Dermis microvascular lymphatic vessel endothelial cell (primary cell): ENCODE results near the gene GABRD. TPM values are rescaled to one million over a fixed set of nuclear protein-coding genes. Genes with fewer than 3 reads are reported as not detected.
A peak's percentile ranks its signal among the peaks of the same experiment; 100 is the strongest.
"Not testable (repeated sequence)": the region's sequence is repeated elsewhere in the genome, so short reads cannot be mapped to it uniquely, and the experiment has no call there.

Source experiments
- DNase-seq, 2 donors: peaks; one replicate each; pipeline versions ENCODE4 v3.0.0 to v3.0.0-alpha.2; 2010; ENCODE audit warnings: low read depth in 2 of 2
- total RNA-seq: library from RNA; depleted of rRNA; stranded (reverse); fragments of >200 nt; gene quantifications from 2 replicates; pipeline ENCODE4 v1.2.1, GENCODE V29; 2014

The GABRD gene, protein sequence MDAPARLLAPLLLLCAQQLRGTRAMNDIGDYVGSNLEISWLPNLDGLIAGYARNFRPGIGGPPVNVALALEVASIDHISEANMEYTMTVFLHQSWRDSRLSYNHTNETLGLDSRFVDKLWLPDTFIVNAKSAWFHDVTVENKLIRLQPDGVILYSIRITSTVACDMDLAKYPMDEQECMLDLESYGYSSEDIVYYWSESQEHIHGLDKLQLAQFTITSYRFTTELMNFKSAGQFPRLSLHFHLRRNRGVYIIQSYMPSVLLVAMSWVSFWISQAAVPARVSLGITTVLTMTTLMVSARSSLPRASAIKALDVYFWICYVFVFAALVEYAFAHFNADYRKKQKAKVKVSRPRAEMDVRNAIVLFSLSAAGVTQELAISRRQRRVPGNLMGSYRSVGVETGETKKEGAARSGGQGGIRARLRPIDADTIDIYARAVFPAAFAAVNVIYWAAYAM
- total RNA-seq, result 0.51 and 1.0 TPM in 2 replicates

DNA sequence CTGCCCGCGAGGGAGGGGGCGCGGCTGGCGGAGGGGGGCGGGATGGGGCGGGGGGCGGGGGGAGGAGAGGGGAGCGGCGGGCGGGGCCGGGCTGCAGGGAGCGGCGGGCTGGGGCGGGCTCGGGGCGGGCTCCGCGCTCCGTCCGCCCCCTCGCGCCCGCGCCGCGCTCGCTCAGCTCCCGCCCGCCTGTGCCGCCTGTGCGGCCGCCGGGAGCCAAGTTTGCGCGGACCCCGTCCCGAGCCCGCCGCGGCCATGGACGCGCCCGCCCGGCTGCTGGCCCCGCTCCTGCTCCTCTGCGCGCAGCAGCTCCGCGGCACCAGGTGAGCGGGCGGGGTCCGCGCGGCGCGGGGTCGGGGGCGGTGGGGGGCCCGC is at the start of gene GABRD:
Gene GABRD (plus strand): TSS at position 174 of the 372 bp plus-strand sequence. CDS start 79 bp downstream, at position 253.
- peak in 1 of 2 donors; percentile 24 for DNase-seq

DNA sequence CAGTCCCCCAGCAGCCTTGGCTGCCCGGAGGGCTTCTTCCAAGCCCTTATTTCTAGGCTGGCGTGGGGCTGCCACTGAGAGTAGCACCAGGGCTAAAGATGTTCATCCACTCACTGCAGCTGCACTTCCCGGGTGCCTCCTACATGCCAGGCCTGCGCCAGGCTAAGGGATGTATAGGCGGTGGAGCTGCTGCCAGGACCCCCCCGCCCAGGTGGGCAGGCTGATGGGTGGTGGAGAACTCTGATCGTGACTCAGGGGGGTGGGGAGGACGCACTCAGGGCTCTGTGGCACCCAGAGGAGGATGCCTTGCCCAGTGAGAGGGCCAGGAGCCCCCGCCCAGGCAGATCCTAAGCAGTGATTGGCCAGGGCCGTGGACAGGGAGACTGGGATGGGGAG is 49.6 kb upstream of the GABRD start:
- DNase-seq, result no peak

DNA sequence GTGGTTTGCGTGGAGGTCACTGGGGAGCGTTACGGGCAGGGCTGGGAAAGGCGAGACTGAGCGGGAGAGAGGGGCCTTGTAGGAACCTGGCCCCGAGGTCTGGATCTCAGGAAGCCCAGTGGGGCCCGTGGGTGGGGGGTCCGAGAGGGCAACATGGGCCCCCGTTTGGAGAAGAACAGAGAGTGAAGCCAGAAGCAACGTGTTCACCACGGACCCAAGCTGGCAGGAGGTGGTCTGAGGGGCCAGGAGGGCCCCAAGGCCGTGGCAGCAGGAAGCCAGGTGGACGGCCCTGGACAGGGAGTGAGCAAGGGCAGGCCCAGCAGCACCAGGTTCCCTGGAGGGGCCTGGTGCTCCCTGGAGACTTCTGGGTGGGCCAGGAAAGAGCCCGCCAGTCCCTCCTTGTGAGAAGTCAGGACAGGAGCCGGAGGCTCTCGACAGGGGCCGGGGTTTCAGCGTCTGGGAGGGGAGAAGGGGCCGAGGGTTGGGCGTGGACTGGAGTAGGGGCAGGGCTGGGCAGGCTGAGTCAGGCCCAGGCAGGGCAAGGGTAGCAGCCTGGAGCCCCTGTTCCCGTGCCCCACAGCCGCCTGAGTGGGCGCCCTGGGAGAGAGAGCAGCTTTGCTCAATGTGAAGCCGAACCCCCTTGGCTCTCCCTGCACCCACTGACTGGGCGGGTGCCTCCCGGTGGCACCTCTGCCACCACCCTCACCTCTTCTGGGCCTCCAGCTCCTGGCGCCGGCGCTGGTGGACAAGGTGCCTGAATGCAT is 49.0 kb upstream of the GABRD start:
- no peak for DNase-seq

DNA sequence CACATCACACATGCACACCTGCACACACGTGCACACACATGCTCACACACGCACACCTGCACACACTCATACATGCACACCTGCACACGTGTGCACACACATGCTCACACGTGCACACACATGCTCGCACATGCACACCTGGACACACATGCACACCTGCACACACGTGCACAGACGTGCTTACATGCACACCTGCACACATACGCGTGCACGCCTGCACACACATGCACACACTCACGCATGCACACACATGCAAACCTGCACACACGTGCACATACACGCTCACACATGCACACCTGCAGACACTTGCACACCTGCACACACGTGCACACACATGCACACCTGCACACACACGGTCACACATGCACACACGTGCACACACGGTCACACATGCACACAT is 48.1 kb upstream of the GABRD start:
- DNase-seq, result no peak

DNA sequence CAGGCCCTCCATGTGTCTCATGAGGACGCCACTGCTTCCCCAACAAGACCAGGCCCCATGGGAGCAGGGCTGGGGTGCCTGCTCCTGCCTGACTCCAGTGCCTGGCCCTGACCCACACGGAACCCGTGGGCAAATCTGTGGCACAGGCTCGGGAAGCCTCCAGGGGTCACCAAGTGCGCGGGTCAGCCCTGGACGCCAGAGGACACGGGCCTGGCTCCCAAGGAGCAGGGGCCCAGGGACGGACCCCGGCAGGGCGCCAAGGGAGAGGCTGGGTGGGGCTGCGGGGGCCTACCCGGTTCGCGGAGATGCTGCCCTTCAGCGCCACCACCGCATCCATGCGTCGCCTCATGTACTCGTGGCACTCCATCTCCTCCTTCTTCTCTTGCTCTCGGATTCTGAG is 47.5 kb upstream of the GABRD start:
- DNase-seq, result no peak

DNA sequence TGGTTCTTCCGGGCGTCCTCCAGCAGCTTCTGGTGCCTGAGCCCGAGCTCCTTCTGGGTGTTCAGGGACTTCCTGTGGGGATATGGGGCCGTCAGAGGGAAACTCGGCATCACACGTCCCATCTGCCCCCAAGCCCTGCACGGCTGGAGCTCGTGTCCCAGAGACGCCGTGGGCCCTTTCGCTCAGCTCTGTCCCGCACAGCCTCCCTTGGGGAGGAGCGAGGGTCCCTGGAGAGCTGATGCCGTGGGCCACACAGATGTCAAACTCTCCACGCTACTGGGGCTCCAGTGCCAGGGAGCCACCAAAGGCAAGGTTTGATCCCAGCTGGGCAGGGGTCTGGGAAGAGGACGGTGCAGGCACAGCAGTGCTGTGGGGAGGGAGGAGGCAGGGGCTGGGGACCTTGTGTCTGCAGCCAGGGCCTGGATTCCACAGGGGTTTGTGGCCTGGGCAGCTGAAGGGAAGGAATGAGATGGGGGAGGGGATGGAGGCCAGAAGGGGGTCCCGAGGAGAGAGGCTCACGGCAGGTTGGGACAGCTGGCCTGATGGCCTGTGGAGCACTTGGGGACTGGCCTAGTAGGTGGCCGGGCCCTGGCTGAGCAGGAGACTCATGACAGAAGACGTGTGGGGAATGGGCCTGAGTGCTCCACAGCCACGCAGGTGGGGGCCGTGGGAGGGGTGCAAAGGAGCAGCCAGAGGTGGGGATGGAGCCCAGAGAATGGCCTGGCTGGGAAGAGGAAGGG is 46.0 kb upstream of the GABRD start:
- DNase-seq, result no peak

DNA sequence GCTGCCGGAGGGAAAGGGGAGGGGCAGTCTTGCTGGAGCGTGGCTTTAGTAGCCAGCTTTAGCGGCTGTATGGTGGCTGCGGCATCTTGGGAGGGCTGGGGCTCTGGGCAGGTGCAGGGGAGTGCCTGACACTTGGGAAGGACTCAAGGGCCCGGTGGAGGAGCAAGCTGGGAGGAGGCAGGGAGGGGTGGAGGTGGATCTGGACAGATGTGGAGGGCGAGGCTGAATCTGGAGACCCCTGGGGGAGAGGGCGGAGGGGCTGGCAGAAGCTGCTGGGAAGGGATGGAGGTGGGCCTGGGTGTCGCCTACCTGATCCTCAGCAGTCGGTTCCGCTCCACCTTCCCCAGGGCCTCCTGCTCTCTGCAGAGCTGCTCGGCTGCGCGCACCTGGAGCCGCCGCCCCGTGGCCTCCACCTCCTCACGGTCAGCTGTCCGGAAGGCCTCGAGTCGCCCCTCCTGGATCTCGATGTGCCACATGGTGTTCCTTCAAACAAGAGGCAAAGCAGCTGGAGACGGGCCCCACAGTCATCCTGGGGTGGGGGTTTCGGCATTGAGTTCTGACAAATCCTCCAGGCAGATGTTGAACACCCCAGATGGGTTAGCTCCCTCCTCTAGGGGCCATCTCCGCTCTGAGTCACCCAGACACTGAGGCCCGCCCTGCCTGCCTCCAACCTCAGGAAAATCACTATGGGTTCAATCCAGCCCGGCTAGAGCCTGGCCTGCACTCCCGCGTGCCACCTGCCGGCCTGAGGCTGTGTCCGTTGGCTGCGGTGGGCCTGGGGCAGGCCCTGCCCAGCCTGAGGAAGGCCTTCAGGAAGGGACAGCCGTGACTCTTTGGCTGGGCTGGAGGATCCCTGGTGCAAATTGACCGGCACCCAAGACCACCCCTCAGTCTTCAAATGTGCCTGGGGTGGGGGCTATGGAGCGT is 45.2 kb upstream of the GABRD start:
- DNase-seq, result no peak

DNA sequence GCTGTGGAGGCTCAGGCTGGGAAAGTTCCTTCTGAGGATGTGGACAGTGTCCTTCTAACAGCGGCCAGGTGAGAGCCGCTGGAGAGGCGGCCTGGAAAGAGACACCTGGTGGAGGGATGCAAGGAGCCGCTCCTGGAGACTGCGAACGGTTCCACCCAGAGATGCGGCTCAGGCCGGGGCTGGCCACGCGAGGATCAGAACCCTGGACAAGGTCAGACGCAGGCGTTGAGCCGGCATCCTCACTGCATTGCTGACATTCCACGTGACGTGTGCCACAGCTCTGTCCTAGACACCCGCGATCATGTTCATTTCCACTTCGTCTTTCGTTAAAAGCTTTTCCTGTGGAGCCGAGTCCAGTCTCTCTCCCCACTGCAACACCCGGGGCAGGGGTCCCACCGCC is 44.3 kb upstream of the GABRD start:
- DNase-seq, result no peak

DNA sequence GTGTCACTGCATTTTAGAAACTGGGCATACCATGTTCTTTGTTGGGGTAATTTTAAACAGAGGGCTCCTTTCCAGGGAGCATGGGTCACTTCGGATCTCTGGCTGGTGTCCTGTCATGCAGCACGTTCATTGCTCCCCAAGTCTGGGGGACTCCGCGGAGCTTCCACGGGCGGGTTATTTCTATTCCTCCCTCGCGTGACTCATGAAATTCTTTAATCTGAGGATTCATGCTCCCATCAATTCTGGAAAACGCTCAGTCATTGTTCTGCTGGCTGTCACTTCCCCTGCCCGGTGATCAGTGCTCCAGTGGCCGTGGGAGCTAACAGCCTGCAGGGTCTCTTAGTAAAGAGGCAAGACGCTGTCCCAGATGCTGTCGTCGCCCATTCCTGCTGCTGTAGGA is 43.6 kb upstream of the GABRD start:
- no peak for DNase-seq

DNA sequence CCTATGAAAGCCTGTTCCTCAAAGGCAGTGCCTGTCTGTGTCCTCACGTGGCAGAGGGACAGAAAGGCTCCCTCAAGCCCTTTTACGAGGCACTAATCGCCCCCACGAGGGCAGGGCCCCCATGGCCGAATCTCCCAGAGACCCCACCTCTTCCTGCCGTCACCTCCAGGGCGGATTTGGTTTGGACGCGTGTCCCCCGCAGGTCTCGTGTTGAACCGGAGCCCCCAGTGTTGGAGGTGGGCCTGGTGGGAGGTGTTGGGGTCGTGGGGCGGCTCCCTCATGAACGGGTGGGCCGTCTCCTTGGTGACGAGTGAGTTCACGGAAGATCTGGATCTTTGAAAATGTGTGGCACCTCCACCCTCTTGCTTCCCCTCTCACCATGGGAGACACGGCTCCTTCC is 43.1 kb upstream of the GABRD start:
- no peak for DNase-seq

DNA sequence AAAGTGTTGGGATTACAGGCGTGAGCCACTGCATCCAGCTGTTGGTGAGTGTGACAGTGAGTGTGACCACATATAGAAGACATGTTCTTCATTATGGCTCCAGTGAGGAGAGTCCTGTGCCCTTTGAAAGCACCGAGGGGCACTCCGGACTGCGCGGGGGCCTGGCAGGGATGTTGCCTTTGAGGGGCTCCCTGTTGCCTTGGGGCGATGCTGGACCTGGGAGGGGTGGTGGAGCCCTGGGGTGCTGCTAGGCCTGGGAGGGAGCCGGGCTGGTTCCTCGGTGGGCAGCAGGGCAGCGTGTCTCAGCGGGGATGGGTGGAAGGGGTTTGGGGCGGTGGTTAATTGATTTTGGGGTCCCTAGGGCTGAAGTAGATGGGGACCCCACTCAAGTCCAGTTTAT is 41.0 kb upstream of the GABRD start:
- DNase-seq, result no peak

DNA sequence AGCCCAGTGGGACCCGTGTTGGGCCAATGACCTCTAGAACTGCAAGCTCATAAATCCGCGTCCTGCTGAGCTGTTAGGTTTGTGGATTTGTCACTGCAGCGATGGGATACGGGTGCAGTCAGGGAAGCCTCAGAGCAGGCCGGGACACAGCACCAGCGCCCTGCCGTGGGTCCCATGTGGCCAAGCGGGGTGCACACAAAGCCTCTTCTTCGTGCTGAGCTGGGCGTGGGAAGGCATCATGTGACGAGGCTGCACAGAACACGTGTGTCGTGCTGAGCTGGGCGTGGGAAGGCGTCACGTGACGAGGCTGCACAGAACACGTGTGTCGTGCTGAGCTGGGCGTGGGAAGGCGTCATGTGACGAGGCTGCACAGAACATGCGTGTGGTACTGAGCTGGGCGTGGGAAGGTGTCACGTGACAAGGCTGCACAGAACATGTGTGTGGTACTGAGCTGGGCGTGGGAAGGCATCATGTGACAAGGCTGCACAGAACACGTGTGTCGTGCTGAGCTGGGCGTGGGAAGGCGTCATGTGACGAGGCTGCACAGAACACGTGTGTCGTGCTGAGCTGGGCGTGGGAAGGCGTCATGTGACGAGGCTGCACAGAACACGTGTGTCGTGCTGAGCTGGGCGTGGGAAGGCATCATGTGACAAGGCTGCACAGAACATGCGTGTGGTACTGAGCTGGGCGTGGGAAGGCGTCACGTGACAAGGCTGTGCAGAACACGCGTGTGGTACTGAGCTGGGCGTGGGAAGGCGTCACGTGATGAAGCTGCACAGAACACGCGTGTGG is 40.3 kb upstream of the GABRD start:
- not testable (repeated sequence) for DNase-seq

DNA sequence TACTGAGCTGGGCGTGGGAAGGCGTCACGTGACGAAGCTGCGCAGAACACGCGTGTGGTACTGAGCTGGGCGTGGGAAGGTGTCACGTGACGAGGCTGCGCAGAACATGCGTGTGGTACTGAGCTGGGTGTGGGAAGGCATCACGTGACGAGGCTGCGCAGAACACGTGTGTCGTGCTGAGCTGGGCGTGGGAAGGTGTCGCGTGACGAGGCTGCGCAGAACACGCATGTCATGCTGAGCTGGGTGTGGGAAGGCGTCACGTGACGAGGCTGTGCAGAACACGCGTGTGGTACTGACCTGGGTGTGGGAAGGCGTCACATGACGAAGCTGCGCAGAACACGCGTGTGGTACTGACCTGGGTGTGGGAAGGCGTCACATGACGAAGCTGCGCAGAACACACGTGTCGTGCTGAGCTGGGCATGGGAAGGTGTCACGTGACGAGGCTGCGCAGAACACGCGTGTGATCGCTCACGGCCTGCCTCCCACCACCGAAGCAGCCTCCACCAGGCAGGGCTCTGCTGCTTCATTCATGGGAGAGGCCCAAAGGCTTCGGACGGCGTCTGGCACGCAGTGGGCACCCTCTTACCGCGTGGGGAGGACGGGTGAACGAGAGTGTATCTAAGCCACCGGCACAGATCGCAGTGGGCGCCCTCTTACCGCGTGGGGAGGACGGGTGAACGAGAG is 39.5 kb upstream of the GABRD start:
- no peak for DNase-seq

DNA sequence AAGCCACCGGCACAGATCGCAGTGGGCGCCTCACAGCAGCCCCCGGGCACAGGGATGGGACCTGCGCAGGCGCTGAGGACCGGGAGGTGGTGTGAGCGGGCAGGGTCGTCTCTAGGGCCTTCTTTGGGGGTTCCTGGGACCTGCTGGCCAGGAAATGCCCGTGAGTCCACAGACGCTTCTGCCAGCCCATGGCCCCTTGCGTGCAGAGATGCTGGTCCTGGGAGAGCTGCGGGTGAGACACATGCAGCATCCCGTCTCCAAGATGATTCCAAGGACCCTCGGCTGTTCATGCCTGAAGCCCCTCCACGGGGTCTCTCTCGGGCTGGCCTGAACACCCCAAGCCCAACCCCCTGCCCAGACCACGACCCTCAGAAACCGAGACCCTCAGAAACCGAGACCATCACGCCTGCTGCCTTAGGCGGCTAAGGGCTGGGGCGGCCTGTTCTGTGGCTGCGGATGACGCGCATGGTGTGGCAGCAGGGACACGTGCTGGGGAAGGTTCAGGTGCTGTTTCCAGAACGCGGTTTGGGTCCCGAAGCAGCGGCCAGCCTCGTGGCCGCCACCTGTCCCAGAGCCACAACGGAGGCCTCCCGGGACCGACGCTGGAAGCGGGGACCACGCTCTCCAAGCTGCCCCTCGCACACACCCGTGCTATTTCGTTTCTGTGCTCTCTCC is 38.5 kb upstream of the GABRD start:
- DNase-seq, result no peak

DNA sequence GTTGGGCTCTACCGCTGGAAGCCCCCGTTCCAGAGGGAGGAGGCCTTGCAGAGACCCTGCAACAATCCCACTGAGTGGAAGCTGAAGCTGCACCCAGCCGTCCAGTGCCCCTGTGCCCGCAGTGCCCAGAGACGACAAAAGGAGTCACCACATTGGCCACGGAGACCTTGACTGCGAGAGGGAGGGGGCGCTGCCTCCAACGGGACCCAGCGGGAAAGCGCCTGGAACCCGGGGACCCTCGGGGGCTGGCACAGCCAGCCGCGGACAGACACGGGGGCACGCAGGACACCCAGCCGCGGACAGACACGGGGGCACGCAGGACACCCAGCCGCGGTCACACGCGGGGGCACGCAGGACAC is 38.0 kb upstream of the GABRD start:
- no peak for DNase-seq

DNA sequence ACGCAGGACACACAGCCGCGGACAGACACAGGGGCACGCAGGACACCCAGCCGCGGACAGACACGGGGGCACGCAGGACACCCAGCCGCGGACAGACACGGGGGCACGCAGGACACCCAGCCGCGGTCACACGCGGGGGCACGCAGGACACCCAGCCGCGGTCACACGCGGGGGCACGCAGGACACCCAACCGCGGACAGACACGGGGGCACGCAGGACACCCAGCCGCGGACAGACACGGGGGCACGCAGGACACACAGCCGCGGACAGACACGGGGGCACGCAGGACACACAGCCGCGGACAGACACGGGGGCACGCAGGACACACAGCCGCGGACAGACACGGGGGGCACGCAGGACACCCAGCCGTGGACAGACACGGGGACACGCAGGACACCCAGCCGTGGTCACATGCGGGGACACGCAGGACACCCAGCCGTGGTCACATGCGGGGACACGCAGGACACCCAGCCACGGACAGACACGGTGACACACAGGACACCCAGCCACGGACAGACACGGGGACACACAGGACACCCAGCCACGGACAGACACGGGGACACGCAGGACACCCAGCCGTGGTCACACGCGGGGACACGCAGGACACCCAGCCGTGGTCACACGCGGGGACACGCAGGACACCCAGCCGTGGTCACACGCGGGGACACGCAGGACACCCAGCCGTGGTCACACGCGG is 37.4 kb upstream of the GABRD start:
- DNase-seq, result not testable (repeated sequence)

DNA sequence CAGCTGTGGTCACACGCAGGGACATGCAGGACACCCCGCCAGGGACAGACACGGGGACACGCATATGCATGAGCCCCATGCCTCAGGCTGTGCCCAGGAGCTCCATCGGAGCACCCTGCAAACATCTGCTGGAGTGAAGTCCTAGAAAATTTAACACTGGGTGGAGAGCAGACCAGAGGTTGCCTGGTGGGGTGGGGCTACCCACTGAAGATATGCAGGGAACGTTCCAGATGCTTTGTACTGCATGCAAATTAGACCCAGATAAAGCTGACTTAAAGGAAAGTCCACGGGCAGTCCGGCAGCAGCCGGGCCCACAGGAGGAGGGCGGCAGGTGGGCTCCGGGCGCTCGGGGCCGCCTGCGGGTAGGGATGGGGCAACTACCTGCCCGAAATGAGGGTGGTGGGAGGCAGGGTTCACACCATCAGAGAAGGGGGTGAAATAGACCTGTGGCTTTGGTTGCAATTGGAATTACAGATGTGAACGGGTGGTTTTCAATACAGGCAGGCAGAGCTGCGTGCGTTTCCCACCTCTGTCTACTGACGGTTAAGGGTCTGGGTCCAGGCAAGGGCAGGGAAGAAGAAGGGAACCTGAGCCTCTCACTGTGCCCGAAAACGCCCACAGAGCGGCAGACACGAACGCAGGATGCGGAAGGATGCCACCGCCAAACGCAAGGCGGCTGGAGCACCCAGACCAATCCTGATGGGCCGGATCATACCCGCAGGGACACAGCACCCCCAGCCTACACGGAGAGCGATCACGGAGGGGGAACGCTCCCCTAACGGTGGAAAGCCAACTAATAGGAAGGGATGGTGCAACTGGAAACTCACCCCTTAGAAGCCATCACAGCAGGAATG is 36.5 kb upstream of the GABRD start:
- no peak for DNase-seq
